HG02870 (cell line): ENCODE results near the gene C3AR1.
A peak's percentile ranks its signal among the peaks of the same experiment; 100 is the strongest.
"Not testable (repeated sequence)": the region's sequence is repeated elsewhere in the genome, so short reads cannot be mapped to it uniquely, and the experiment has no call there.

Experiments
- ATAC-seq: cut with Tn5 transposase; IDR thresholded peaks from one replicate; pipeline ENCODE4 v1.9.1; 2021; ENCODE audit warnings: mild to moderate bottlenecking, moderate library complexity; ENCODE audit not compliant: unreplicated experiment

Gene C3AR1

DNA sequence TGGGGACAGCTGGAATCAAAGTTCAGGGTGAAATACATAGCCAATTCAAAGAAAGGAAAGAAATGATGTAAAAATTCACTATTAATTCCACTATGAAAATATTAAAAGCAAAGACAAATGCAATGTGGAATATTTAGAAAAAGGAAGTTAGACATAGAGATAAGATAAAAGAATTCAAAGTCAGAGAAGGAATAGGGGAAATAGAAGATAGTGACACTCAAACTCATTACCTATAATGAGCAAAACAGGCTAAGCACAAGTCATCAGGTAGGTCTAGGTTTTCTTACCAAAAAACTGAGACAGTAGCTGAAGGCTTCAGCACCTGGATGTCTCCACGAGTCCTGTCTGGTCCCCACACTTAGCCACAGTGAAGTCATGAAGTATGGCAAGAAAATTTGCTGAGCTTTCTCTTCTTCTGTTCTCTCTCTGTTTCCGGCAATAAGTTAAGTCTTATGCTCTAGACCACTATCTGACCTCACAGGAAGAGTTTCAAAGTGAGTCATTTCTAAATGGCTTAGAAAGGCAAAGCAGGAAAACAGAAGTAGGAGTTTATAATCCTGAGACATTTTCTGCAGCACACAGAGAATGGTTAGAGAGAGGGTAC, at the start of gene C3AR1:
TSS of gene C3AR1 (minus strand) at position 369 of the 604 bp plus-strand sequence. CDS start 6,174 bp downstream, outside the sequence.
- no peak for ATAC-seq

DNA sequence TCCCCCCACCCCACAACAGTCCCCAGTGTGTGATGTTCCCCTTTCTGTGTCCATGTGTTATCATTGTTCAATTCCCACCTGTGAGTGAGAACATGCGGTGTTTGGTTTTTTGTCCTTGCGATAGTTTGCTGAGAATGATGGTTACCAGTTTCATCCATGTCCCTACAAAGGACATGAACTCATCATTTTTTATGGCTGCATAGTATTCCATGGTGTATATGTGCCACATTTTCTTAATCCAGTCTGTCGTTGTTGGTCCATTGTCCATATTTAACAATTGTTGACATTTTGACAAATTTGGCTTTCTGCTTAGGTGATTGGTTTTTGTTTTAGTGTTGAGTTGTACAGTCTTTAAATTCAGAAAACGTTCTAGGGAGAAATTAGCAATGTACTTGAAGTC, 47.0 kb upstream of the C3AR1 start:
- not testable (repeated sequence) for ATAC-seq

DNA sequence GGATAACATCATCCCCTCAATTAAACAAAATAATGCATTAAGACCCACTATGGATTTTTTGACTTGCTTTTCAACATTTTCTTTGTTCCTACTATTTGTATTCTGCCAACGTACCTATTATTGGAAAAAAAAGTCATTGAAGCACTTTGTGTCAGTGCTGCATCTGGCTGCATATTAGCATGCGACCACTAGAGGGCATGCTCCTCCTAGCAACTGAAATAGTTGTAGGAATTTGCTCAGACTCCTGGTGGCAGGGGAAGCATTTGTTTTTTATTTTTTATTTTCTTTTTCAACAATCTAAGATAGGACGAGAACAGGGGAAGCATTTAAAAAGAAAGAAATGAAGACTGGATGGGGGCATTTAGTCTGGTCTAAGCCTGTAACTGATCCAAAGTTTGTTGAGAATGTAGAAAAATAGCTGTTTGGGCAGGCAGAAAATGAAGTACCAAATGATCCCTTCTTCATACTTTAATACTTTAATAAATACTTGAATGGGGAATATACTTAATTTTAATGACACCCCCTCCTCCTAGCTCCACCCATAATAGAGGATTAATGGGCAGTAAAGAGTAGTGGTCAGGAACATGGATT, 42.7 kb upstream of the C3AR1 start:
- ATAC-seq: no peak

DNA sequence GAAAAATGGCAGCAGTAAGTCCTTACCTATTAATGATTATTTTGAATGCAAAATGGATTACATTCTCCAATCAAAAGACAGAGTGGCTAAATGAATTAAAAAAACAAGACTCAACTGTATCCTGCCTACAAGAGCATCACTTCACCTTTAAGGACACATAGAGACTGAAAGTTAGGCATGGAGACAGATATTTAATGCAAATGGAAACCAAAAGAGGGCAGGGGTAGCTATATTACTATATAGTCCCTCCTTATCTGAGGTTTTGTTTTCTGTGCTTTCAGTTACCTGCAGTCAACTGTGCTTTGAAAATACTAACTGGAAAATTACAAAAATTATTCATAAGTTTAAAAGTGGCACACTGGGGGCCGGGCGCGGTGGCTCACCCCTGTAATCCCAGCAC, 33.1 kb upstream of the C3AR1 start:
- no peak for ATAC-seq

DNA sequence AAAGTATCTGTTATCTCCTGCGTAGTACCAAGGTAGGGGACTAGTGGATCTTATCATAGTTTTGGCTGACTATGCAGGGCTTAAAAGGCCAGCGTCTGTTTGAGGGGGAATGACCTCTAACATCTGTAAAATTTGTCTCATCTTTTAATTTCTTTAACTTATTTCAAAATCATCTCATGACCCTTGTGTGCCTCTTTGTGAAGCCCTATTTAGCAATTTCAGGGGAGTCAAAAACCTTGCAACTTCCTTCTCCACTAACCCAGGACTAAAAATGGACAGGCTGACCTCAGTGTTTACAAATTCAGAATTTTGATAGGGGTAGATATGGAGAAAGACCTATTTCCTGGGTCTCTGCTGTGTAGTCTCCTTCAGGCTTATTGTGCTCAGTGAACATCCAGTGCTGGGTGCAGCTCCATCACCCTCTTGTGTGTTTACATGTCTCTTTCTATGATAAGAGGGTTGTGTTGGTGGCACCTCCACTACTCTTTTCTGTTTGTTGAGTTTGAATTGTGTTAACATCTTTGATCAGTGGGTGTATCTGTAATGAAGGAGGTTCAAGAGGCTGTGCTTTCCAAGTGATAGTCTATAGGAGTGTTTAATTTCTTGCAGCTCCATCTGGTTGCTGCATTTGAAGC, 30.2 kb upstream of the C3AR1 start:
- ATAC-seq: no peak

DNA sequence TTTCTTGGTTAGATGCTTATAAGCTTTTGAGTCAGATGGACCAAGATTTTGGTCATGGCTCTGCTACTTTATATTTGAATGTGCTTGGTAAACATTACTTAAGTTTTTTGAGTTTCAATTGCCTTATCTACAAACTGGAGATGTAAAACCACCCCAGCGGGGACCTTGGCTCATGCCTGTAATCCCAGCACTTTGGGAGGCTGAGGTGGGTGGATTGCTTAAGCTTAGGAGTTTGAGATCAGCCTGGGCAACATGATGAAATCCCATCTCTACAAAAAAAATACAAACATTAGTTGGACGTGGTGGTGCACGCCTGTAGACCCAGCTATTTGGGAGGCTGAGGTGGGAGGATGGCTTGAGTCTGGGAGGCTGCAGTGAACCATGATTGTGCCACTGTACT, 27.1 kb upstream of the C3AR1 start:
- ATAC-seq: no peak

DNA sequence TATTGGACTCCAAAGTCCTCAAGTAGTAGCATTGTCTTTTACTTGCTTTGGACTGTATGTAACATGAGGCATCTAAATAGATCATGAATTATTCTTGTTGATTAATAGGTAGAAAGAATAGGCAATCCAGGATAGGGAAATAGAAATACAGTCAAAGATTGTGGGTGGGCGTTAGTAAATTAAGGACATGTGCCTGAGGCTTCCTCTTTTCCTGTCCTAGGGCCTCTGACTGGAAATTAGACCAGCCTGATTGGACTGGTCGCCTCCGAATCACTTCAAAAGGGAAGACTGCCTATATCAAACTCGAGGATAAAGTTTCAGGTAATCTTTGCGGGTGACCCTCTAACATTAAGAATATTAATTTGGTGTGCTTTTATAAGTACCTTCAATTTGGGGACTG, 23.6 kb upstream of the C3AR1 start:
- no peak for ATAC-seq

DNA sequence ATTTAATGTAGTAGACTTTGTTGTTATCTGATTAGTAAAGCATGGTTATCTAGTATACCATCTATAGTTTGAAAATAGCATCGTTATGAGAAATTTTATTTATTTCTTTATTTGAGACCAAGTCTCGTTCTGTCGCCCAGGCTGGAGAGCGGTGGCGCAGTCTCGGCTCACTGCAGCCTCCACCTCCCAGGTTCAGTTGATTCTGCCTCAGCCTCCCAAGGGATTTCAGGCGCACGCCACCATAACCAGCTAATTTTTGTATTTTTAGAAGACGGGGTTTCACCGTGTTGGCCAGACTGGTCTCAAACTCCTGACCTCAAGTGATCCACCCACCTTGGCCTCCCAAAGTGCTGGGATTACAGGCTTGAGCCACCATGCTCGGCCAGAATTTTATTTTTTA, 23.1 kb upstream of the C3AR1 start:
- not testable (repeated sequence) for ATAC-seq

DNA sequence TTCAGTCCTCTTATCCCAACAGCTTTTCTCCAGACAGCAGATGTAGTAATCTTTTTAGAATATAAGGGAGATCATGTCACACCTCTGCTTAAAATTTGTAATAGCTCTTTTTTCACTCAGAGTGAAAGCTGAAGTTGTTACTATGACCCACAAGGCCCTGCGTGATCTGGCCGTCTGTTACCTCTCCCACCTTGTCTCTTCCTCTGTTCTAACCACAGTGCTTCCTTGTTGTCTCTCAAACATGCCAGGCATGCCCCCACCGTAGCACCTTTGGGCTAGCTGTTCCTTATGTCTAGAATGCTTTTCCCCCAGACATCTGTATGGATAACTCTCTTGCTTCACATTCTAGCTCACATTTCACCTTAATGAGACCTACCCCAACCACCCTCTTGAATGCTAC, 22.4 kb upstream of the C3AR1 start:
- ATAC-seq: peak; percentile 65

DNA sequence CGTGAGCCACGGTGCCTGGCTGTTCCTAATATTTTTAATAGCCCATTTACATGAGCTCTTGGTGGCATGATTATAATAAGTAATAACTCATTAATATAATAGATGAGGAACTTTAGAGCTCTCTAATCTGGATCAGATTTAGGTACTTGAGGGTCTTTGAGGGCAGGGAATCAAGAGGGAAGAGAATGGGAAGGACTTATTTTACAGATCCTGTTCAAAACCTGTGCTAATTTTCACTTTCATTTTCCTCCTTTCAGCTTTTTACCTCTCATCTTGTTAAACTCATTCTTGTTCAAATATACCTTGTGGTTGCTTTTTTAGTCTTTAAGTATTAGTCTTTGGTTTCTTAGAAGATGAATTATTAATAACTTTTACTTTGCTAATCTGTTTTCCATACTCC, 21.5 kb upstream of the C3AR1 start:
- no peak for ATAC-seq

DNA sequence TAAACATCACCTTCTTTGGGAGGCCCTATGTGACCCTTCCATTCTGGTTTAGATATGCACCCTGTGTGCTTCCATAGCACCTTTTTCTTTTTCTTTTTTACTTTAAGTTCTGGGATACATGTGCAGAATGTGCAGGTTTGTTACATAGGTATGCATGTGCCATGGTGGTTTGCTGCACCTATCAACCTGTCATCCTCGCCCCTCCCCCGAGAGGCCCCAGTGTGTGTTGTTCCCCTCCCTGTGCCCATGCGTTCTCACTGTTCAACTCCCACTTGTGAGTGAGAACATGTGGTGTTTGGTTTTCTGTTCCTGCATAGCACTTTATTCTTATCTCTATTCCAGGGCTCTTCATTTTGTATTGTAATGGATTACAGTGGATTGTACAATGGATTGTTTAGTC, 18.2 kb upstream of the C3AR1 start:
- ATAC-seq: not testable (repeated sequence)

DNA sequence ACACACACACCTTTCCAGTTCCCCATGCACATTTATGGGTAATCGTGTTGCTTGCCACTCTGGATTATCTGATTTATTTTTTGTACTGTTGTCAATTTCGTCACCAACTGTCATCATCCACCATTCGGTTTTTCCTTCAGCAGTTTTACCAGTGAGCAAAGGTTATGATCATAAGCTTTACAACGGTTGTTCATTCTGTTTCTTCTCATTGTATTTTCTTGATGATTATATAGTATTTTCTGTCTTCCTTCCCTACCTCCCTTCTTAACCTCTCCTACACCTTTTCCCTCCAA, 16.6 kb upstream of the C3AR1 start:
- ATAC-seq: no peak

DNA sequence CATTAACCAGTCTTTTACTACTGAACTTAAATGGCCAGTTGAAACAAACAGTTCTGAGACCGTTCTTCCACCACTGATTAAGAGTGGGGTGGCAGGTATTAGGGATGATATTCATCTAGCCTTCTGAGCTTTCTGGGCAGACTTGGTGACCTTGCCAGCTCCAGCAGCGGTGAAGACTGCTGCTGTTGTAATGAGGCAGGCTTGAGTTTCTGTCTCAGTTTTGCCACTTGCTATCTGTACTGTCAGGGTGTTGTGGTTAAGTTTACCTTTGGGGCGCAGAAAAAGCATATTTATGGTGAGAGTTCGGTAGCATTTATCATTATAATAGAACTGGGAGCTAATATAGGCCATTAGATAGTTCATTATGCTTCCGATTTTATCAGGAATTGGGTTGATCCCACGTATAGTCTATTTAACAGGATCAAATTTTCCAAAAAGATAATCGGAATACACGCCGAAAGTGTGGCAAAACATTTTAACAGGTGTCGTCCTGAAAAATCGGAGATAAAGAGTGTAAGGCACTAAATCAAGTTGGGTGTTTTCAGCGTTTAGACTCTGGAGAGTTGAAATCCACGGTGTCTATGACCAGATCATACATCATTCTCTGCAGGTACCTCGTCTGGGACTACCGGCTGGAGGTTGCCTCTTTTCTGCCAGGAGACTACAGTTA, 15.2 kb upstream of the C3AR1 start:
- ATAC-seq: no peak

DNA sequence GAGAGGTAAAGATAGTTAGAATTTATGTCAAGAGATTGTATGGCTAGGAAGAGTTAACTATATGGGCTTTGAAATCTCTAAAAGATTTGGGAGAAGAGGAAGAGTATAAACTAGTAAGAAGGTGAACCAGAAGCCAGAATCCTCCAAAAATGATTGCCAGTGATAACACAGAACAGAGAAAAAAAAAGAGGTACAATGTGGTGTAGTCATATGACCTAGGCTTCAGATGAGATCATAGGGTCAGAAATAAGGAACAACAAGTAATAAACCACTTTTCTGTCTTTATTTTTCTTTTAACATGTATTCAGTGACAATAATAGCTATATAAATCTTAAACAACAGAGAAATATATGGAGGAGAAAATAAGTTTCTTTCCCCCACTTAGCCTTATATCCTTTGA, 14.0 kb upstream of the C3AR1 start:
- ATAC-seq: no peak

DNA sequence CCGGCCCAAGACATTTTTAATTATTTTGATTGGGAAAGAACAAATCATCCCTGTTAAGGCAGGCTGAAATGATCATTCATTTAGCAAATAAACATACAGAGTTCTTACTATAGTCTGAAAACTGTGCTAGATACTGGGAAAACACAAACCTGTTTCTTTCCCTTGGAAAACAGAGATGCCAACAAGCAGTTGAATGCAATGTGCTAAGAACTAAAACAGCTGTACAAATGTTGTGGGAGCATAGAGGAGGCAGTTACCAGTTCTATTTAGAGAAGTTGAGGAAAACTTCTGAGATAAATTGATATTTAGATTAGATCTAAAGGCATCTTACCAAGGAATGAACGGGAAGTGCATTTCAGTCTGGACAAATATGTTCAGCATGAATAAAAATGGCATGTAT, 12.8 kb upstream of the C3AR1 start:
- ATAC-seq: no peak

DNA sequence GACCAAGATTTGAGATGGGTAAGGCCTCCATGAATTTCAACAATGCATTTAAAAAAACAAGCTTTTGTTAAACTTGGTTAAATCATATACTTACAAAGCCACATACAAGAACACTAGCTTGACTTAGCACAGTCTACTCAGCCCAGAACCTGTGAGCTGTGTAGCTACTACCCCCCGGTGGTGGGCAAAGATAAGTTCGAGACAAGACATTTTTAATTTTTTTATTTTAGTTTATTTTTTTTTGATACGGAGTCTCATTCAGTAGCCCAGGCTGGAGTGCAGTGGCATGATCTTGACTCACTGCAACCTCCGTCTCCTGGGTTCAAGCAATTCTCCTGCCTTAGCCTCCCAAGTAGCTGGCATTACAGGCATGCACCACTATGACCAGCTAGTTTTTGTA, 12.2 kb upstream of the C3AR1 start:
- no peak for ATAC-seq

DNA sequence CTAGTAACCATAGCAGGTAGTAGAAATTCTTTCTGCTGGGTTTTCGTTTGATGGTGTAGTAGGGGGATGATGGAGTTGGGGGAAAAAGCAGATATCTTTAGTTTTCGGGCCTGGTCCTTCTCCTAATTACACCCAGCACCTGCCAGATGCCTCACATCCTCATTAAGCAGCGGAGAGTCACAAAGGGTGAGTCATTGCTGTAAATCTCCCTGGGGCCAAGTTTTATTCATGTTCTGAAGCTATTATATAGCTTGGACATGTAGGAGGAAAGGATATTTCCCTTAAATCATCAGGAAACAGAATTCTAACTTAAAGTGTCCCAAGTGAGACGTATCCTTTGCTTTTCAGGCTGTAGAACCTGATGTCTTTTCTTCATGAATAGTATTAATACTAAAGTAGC, 11.0 kb upstream of the C3AR1 start:
- ATAC-seq: no peak

DNA sequence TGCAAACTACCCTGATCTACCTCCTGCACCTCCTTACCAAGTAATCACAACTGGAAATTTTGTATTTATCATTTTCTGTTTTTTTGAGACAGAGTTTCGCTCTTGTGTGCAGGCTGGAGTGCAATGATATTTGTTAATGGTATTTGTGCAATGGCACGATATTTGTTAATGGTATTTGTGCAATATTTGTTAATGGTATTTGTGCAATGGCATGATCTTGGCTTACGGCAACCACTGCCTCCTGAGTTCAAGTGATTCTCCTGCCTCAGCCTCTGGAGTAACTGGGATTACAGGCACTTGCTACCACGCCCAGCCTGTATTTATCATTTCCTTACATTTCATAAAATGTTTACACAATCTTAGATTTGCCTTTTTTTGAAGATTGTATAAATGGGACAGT, 10.2 kb upstream of the C3AR1 start:
- ATAC-seq: no peak

DNA sequence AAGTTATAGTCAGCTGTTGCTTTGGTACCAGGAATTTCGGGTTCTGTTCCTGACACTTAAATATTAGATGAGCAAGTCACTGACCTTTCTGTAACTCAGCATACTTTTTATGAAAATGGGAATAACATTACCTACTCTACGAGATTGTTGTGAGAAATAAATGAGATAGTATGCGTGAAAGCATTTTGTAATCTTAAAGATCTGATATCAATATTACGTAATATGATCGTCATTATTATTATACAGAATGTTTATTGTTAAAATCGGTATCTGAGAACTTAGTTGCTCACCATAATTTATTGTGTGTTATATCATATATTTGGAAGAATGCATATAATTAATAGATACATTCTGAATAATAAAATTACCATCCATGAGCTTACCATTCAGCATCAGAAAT, 9.8 kb upstream of the C3AR1 start:
- ATAC-seq: no peak

DNA sequence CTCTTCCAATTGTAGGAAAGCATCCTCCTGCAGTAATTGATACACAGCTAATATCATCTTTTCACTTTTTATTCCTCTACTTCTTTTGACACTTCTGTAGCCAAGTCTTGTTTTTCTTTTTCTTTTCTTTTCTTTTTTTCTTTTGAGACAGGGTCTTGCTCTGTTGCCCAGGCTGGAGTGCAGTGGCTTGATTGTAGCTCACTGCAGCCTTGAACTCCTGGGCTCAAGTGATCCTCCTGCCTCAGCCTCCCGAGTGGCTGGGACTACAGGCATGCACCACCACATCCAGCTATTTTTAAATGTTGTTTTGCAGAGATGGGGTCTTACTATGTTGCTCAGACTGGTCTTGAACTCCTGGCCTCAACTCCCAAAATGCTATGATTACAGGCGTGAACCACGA, 5.7 kb upstream of the C3AR1 start:
- not testable (repeated sequence) for ATAC-seq

DNA sequence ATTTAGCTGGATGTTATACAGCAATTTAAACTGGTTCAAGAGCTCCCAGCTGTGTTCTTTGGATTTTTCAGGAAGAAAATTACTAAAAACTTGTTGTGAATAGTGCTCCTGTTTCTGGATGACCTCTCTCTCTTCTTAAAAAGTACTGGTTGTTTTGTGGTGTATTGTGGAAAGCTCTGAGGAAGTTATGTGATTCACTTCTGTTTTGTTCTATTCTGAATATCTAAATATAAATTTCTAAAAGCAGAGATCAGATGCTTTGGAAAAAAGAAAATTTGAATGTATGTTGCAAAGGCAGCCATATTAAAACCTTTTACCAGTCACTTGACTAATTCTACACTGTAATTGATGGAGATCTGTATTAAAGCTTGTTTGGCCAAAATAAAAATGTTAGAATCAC, 3.4 kb upstream of the C3AR1 start:
- ATAC-seq: no peak

DNA sequence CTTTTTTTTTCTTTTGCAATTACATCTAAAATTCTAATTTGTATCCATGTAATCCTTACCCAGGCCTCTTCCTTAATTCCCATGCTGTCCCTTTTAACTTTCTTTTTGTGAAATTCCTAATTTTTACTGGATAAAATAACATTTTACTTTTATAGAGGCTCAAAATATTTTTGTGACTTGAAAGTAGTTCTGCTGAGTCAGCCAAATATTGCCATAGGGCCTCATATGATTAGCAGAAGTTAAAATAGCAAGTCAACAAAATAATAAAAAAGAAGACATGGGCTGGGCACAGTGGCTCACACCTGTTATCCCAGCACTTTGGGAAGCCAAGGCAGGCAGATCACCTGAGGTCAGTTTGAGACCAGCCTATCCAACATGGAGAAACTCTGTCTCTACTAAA, 2.0 kb downstream of the C3AR1 start:
- ATAC-seq: no peak
